Inflammatory macrophage treated with lipopolysaccharide for 1 hour (primary cell): ENCODE measurements around the gene CD9.
"Not testable (repeated sequence)": the region's sequence is repeated elsewhere in the genome, so short reads cannot be mapped to it uniquely, and the experiment has no call there.

Experiments used
- DNase-seq, 2 donors: peaks; one replicate each; pipeline ENCODE4 v3.0.0-alpha.2; 2020 to 2022

The CD9 gene

GRCh38 chr12:6180268-6181051 is 19.7 kb upstream of the CD9 start:
- DNase-seq: peak; percentile 44 to 68

- DNase-seq: no peak
Measured at GRCh38 chr12:6181166-6181565, 19.0 kb upstream of the CD9 start.

- DNase-seq: no peak
Measured at GRCh38 chr12:6181583-6182278, 18.5 kb upstream of the CD9 start.

GRCh38 chr12:6182279-6182898 is 17.8 kb upstream of the CD9 start:
- peak; percentile 71 to 98 for DNase-seq

GRCh38 chr12:6183689-6184428 is 16.3 kb upstream of the CD9 start:
- peak; percentile 52 to 90 for DNase-seq

GRCh38 chr12:6185961-6186827 is 14.0 kb upstream of the CD9 start:
- peak in 1 of 2 donors; percentile 70 for DNase-seq

GRCh38 chr12:6187948-6188793 is 12.0 kb upstream of the CD9 start:
- DNase-seq: no peak

- no peak for DNase-seq
Measured at GRCh38 chr12:6189028-6189427, 11.2 kb upstream of the CD9 start.

GRCh38 chr12:6189952-6190598 is 10.1 kb upstream of the CD9 start:
- DNase-seq: not testable (repeated sequence)

GRCh38 chr12:6190767-6191530 is 9.3 kb upstream of the CD9 start:
- DNase-seq: not testable (repeated sequence)

GRCh38 chr12:6192604-6193380 is 7.4 kb upstream of the CD9 start:
- DNase-seq: peak; percentile 50 to 74

- DNase-seq: peak; percentile 48 to 70
Measured at GRCh38 chr12:6193853-6194815, 6.1 kb upstream of the CD9 start.

- peak in 1 of 2 donors; percentile 84 for DNase-seq
Measured at GRCh38 chr12:6195665-6196535, 4.3 kb upstream of the CD9 start.

GRCh38 chr12:6198051-6198450 is 2.1 kb upstream of the CD9 start:
- DNase-seq: no peak

- DNase-seq: no peak
Measured at GRCh38 chr12:6198556-6198955, 1.6 kb upstream of the CD9 start.

GRCh38 chr12:6198985-6199530 is 1.1 kb upstream of the CD9 start:
- DNase-seq: no peak
